MCF 10A (cell line): Measurements from ENCODE around the gene PROM2. TPM values are rescaled to one million over a fixed set of nuclear protein-coding genes. Genes with fewer than 3 reads are reported as not detected.
"Not testable (repeated sequence)": the region's sequence is repeated elsewhere in the genome, so short reads cannot be mapped to it uniquely, and the experiment has no call there.

Source experiments
- BruUV-seq: library from RNA; stranded (reverse); fragments of 400-500 nt; replicated peaks from 2 replicates; lab custom pipeline; 2021; lab: Mats Ljungman, UMichigan
- CTCF ChIA-PET: fragments of 300-600 bp; sonication (Branson Sonifier 250); formaldehyde crosslinking; extraction: SDS; loops from one replicate; lab custom pipeline; 2021; ENCODE audit warnings: antibody characterized with exemption, inconsistent platforms; lab: Yijun Ruan, JAX
- POLR2A ChIA-PET: fragments of 300-600, 350-650 bp; sonication (Branson Sonifier 250); formaldehyde crosslinking; extraction: SDS; loops from one replicate; lab custom pipeline; 2020; ENCODE audit warnings: antibody characterized with exemption, inconsistent platforms; lab: Yijun Ruan, JAX
- DNase-seq: peaks from one replicate; pipeline ENCODE4 v3.0.0-alpha.2; 2018; ENCODE audit not compliant: unreplicated experiment
- H3K27ac Mint-ChIP-seq: one replicate; pipeline ENCODE4 v1.8.0; 2022; ENCODE audit warnings: mild to moderate bottlenecking, low read depth, mixed read lengths; ENCODE audit not compliant: unreplicated experiment
- H3K27me3 Mint-ChIP-seq: one replicate; pipeline ENCODE4 v1.8.0; 2022; ENCODE audit warnings: mixed read lengths; ENCODE audit not compliant: insufficient read depth, unreplicated experiment
- H3K36me3 Mint-ChIP-seq: one replicate; pipeline ENCODE4 v1.8.0; 2022; ENCODE audit warnings: mild to moderate bottlenecking, moderate library complexity, mixed read lengths; ENCODE audit not compliant: insufficient read depth, unreplicated experiment
- H3K4me1 Mint-ChIP-seq: one replicate; pipeline ENCODE4 v1.8.0; 2022; ENCODE audit warnings: mixed read lengths; ENCODE audit not compliant: insufficient read depth, unreplicated experiment
- H3K4me3 Mint-ChIP-seq: one replicate; pipeline ENCODE4 v1.8.0; 2022; ENCODE audit warnings: mild to moderate bottlenecking, moderate library complexity, mixed read lengths; ENCODE audit not compliant: unreplicated experiment
- H3K9me3 Mint-ChIP-seq: one replicate; pipeline ENCODE4 v1.8.0; 2022; ENCODE audit warnings: mixed read lengths; ENCODE audit not compliant: unreplicated experiment
- CTCF ChIP-seq: fragments of 200-600 bp; IDR thresholded peaks from one replicate; pipeline ENCODE4 v1.8.0; 2022; ENCODE audit warnings: antibody characterized with exemption, mild to moderate bottlenecking; ENCODE audit not compliant: unreplicated experiment
- intact Hi-C: fragments of 100-400 bp; cut with micrococcal nuclease; formaldehyde crosslinking; loops from 2 replicates; pipeline ENCODE4 v1.14.1; 2022
- total RNA-seq: library from RNA; stranded (reverse); gene quantifications from 2 replicates; pipeline ENCODE4 v1.2.3, GENCODE V29; 2022

PROM2 gene
- total RNA-seq, 1 experiment from 2014 or later, result 2.6 TPM

- BruUV-seq, result no TSS peak
- peaks cover 6% of the 10 kb centered on the region for H3K36me3 Mint-ChIP-seq
- ChIA-PET POLR2A (no interaction called here), CTCF (interaction anchor here (0.6 to 2.7 kb wide), 2 partner anchors 9 to 77 kb away, joined by 3 to 15 read pairs; no protein-coding TSS in a partner anchor)
- DNase-seq, result no peak
- H3K4me3 Mint-ChIP-seq, result no peak overlapping the region
- intact Hi-C loops, result no loop called here
- H3K9me3 Mint-ChIP-seq, result no peaks in the 10 kb centered on the region
- no peaks in the 10 kb centered on the region for H3K4me1 Mint-ChIP-seq
- no peak for TF ChIP-seq CTCF
- H3K27me3 Mint-ChIP-seq, result no peaks in the 10 kb centered on the region
- H3K27ac Mint-ChIP-seq, result no peak overlapping the region
Observed at GRCh38 chr2:95268211-95269035, 5.8 kb upstream of the PROM2 start.

- Mint-ChIP-seq H3K27ac (no peak overlapping the region), H3K4me1 (no peaks in the 10 kb centered on the region), H3K4me3 (no peak overlapping the region), H3K36me3 (peaks cover 6% of the 10 kb centered on the region), H3K9me3 (no peaks in the 10 kb centered on the region), H3K27me3 (no peaks in the 10 kb centered on the region)
- no peak for TF ChIP-seq CTCF
- intact Hi-C loops, result no loop called here
- DNase-seq, result no peak
- no TSS peak for BruUV-seq
- CTCF ChIA-PET, result no interaction called here
- POLR2A ChIA-PET, result no interaction called here
Observed at GRCh38 chr2:95269036-95269680, 5.1 kb upstream of the PROM2 start.

GRCh38 chr2:95269745-95270144 lies 4.5 kb upstream of the PROM2 start:
- DNase-seq, H3K36me3 Mint-ChIP-seq, H3K4me1 Mint-ChIP-seq, H3K4me3 Mint-ChIP-seq, H3K27me3 Mint-ChIP-seq, CTCF ChIA-PET, POLR2A ChIA-PET, intact Hi-C loops, BruUV-seq, H3K9me3 Mint-ChIP-seq, H3K27ac Mint-ChIP-seq: not testable (repeated sequence)

GRCh38 chr2:95270541-95271081 lies 3.6 kb upstream of the PROM2 start:
- no peaks in the 10 kb centered on the region for H3K9me3 Mint-ChIP-seq
- ChIA-PET CTCF (no interaction called here), POLR2A (no interaction called here)
- no peak overlapping the region for H3K27ac Mint-ChIP-seq
- H3K4me3 Mint-ChIP-seq, result no peak overlapping the region
- peaks cover 6% of the 10 kb centered on the region for H3K36me3 Mint-ChIP-seq
- H3K27me3 Mint-ChIP-seq, result no peaks in the 10 kb centered on the region
- TF ChIP-seq CTCF, result no peak
- intact Hi-C loops, result no loop called here
- H3K4me1 Mint-ChIP-seq, result peaks cover 5% of the 10 kb centered on the region
- DNase-seq, result no peak
- no TSS peak for BruUV-seq
